Fibroblast of lung (primary cell): Measurements from ENCODE around the gene CD6. TPM values are rescaled to one million over a fixed set of nuclear protein-coding genes. Genes with fewer than 3 reads are reported as not detected.

Source experiments
- DNase-seq, 2 donors: peaks; one replicate each; pipeline versions ENCODE4 v3.0.0 to v3.0.0-alpha.2; 2010; ENCODE audit warnings: low read depth in 2 of 2
- H2AFZ ChIP-seq: 2 replicates; pipeline ENCODE4 v1.5.1; 2012; ENCODE audit warnings: low read length, control low read depth, inconsistent platforms
- H3K27ac ChIP-seq: 2 replicates; pipeline ENCODE4 v1.5.1; 2011; ENCODE audit warnings: low read length, control low read depth; ENCODE audit not compliant: insufficient read depth
- H3K27me3 ChIP-seq: 2 replicates; pipeline ENCODE4 v1.5.1; 2011; ENCODE audit warnings: mild to moderate bottlenecking, low read length; ENCODE audit not compliant: control insufficient read depth, insufficient read depth
- H3K36me3 ChIP-seq: 2 replicates; pipeline ENCODE4 v1.5.1; 2011; ENCODE audit warnings: low read length; ENCODE audit not compliant: control insufficient read depth, insufficient read depth
- H3K4me1 ChIP-seq: 2 replicates; pipeline ENCODE4 v1.5.1; 2011; ENCODE audit warnings: low read length; ENCODE audit not compliant: control insufficient read depth, insufficient read depth; ENCODE audit errors: extremely low read depth
- H3K4me2 ChIP-seq: 2 replicates; pipeline ENCODE4 v1.5.1; 2011; ENCODE audit warnings: low read length, control low read depth; ENCODE audit not compliant: insufficient read depth; ENCODE audit errors: extremely low read depth
- H3K4me3 ChIP-seq, 4 experiments: fragments of 200-600 bp in 1 of 4; sonication (generic) in 1 of 4; replicated peaks in 1 of 4; 2 replicates each; pipeline ENCODE4 v1.5.1; 2011 to 2016; ENCODE audit warnings: low read length in 4 of 4, low read depth in 3 of 4, mild to moderate bottlenecking in 3 of 4, control low read depth in 2 of 4, inconsistent platforms in 1 of 4, mixed read lengths in 1 of 4; ENCODE audit not compliant: insufficient read depth in 1 of 4; ENCODE audit errors: control extremely low read depth in 1 of 4
- H3K79me2 ChIP-seq: 2 replicates; pipeline ENCODE4 v1.5.1; 2012; ENCODE audit warnings: mild to moderate bottlenecking, low read length, inconsistent platforms; ENCODE audit not compliant: control insufficient read depth, insufficient read depth
- H3K9ac ChIP-seq: 2 replicates; pipeline ENCODE4 v1.5.1; 2011; ENCODE audit warnings: mild to moderate bottlenecking, low read length, control low read depth; ENCODE audit not compliant: insufficient read depth
- H3K9me3 ChIP-seq: 2 replicates; pipeline ENCODE4 v1.5.1; 2012; ENCODE audit warnings: low read depth, low read length; ENCODE audit not compliant: control insufficient read depth, insufficient read depth
- H4K20me1 ChIP-seq: 2 replicates; pipeline ENCODE4 v1.5.1; 2011; ENCODE audit warnings: low read length; ENCODE audit not compliant: control insufficient read depth, insufficient read depth; ENCODE audit errors: extremely low read depth
- CTCF ChIP-seq, 2 donors: IDR thresholded peaks in 1 of 2; conservative IDR thresholded peaks in 1 of 2; 1 replicate in 1 of 2; 2 replicates in 1 of 2; pipeline ENCODE4 v1.5.1; 2011 to 2012; ENCODE audit warnings: low read length in 2 of 2, control low read depth in 1 of 2, inconsistent platforms in 1 of 2, low read depth in 1 of 2, mild to moderate bottlenecking in 1 of 2
- EZH2 ChIP-seq: IDR thresholded peaks from 2 replicates; pipeline ENCODE4 v1.5.1; 2012; ENCODE audit warnings: low read length, control low read depth, mild to moderate bottlenecking; ENCODE audit errors: missing control alignments
- polyA plus RNA-seq, 2 donors: library from polyadenylated mRNA; depleted of rRNA in 1 of 2; stranded (reverse) in 1 of 2; unstranded in 1 of 2; fragments of >200 nt; gene quantifications; 2 replicates each; pipeline ENCODE4 v1.2.1, GENCODE V29; 2011 to 2012; ENCODE audit warnings: missing spikeins in 1 of 2
- total RNA-seq: library from RNA; depleted of rRNA; stranded (reverse); fragments of >200 nt; gene quantifications from 2 replicates; pipeline ENCODE4 v1.2.1, GENCODE V29; 2014

CD6 gene
- total and polyA plus RNA-seq, 2 donors (not counting 1 experiment from before 2014, with no cell fraction given), result not detected

GRCh38 chr11:61066645-61067044 lies 95.2 kb downstream of the CD6 start:
- no peak overlapping the region for H3K4me2 ChIP-seq
- H3K27me3 ChIP-seq, result no peaks in the 10 kb centered on the region
- no peaks in the 10 kb centered on the region for H4K20me1 ChIP-seq
- H3K27ac ChIP-seq, result no peak overlapping the region
- no peaks in the 10 kb centered on the region for H3K79me2 ChIP-seq
- no peak for DNase-seq
- H3K9ac ChIP-seq, result no peak overlapping the region
- no peaks in the 10 kb centered on the region for H3K36me3 ChIP-seq
- H2AFZ ChIP-seq, result no peak overlapping the region
- TF ChIP-seq CTCF (conservative IDR thresholded peaks at IDR 0.05 in 1 of 2, IDR thresholded peaks at IDR 0.05 in 1 of 2; ENCODE audit: low read depth in 1 of 2, low read length in 2 of 2), result no peak
- no peak for TF ChIP-seq EZH2
- H3K4me1 ChIP-seq, result no peaks in the 10 kb centered on the region
- no peaks in the 10 kb centered on the region for H3K9me3 ChIP-seq
- H3K4me3 ChIP-seq, result no peak overlapping the region

- Histone ChIP-seq H3K27me3 (no peaks in the 10 kb centered on the region), H3K9ac (no peak overlapping the region), H4K20me1 (no peaks in the 10 kb centered on the region), H2AFZ (no peak overlapping the region), H3K9me3 (no peaks in the 10 kb centered on the region), H3K36me3 (no peaks in the 10 kb centered on the region), H3K4me1 (no peaks in the 10 kb centered on the region), H3K79me2 (no peaks in the 10 kb centered on the region), H3K27ac (no peak overlapping the region), H3K4me2 (no peak overlapping the region), H3K4me3 (no peak overlapping the region)
- DNase-seq, result no peak
- TF ChIP-seq CTCF (conservative IDR thresholded peaks at IDR 0.05 in 1 of 2, IDR thresholded peaks at IDR 0.05 in 1 of 2; ENCODE audit: low read depth in 1 of 2, low read length in 2 of 2), result no peak
- TF ChIP-seq EZH2, result no peak
These were observed 96.4 kb downstream of the CD6 start for GRCh38 chr11:61067782-61068446.

- DNase-seq, result no peak
- no peak overlapping the region for H3K27ac ChIP-seq
- H3K36me3 ChIP-seq, result no peaks in the 10 kb centered on the region
- no peaks in the 10 kb centered on the region for H3K27me3 ChIP-seq
- no peak overlapping the region for H2AFZ ChIP-seq
- H3K9ac ChIP-seq, result no peak overlapping the region
- H3K79me2 ChIP-seq, result no peaks in the 10 kb centered on the region
- TF ChIP-seq CTCF (conservative IDR thresholded peaks at IDR 0.05 in 1 of 2, IDR thresholded peaks at IDR 0.05 in 1 of 2; ENCODE audit: low read depth in 1 of 2, low read length in 2 of 2), result no peak
- no peak for TF ChIP-seq EZH2
- H3K4me3 ChIP-seq, result no peak overlapping the region
- H3K4me1 ChIP-seq, result no peaks in the 10 kb centered on the region
- no peaks in the 10 kb centered on the region for H3K9me3 ChIP-seq
- H3K4me2 ChIP-seq, result no peak overlapping the region
- H4K20me1 ChIP-seq, result no peaks in the 10 kb centered on the region
These were observed 97.1 kb downstream of the CD6 start for GRCh38 chr11:61068581-61068980.
